ENCODE measurements around the gene PLPP6.
"Not testable (repeated sequence)": the region's sequence is repeated elsewhere in the genome, so short reads cannot be mapped to it uniquely, and the experiment has no call there.

Gene PLPP6

DNA sequence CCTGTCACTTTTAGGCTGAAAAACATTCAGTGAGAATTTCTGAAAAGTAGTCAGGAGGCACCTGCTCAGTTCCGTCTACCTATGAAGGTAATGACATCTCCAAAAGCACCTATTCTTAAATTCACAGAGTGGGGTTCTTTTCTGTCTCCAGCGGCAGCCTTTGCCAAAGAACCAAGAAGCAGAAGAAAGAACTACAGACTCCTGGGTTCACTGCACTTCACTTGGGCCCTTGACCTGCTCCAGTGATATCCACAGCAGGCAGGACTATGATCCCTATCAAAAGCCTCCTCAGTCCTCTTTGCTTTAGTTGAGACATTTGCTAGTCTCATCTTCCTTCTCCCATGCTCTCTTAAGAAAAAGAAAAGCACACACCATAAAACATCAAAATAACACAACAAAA lies 19.7 kb upstream of the PLPP6 start:
- no peak for DNase-seq (ENCODE audit: low read depth in 1 of 2, low spot score in 1 of 2)
- in situ Hi-C loops (cut with HindIII; ENCODE audit: low pct_unique_long_range_greater_than_20kb, low sequenced_read_pairs): no loop called here
- no peak for TF ChIP-seq JUND (IDR thresholded peaks at IDR 0.05; ENCODE audit: low read depth)

DNA sequence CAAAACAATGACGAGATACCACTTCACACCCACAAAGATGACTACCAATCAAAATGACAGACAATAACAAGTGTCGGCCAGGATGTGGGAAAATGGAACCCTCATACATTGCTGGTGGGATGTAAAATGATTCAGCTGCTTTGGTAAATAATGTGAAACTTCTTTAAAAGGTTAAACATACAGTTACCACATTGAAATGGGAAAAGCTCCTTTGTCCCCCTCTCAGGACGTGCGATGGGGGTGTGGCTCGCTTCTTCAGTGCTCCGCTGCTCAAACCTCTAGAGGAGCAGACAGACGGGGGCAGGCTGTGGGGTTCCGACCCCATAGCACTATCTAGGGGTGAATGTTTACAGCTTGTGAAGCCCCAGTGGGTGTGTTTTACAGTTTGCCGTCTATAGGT lies 8.0 kb upstream of the PLPP6 start:
- no peak for TF ChIP-seq JUND (IDR thresholded peaks at IDR 0.05; ENCODE audit: low read depth)
- no peak for DNase-seq (ENCODE audit: low read depth in 1 of 2, low spot score in 1 of 2)
- in situ Hi-C loops (cut with HindIII; ENCODE audit: low pct_unique_long_range_greater_than_20kb, low sequenced_read_pairs): no loop called here

DNA sequence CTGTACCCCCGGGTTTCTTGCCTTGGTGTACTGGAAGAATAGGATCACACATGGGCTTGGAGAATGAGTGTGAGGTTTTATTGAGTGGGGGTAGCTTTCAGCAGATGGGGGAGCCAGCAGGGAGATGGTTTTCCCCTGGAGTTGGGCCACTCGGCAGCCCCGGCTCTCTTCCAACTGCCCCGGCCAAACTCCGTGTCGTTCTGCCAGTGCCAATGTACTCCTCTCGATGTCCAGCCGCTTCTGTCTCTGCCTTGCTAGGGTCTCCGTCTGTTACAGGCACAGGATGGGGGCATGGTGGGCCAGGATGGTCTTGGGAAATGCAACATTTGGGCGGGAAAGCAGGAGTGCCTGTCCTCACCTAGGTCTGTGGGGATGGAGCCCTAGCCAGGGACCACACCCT lies 7.6 kb upstream of the PLPP6 start:
- in situ Hi-C loops (cut with HindIII; ENCODE audit: low pct_unique_long_range_greater_than_20kb, low sequenced_read_pairs): no loop called here
- no peak for DNase-seq (ENCODE audit: low read depth in 1 of 2, low spot score in 1 of 2)
- no peak for TF ChIP-seq JUND (IDR thresholded peaks at IDR 0.05; ENCODE audit: low read depth)

DNA sequence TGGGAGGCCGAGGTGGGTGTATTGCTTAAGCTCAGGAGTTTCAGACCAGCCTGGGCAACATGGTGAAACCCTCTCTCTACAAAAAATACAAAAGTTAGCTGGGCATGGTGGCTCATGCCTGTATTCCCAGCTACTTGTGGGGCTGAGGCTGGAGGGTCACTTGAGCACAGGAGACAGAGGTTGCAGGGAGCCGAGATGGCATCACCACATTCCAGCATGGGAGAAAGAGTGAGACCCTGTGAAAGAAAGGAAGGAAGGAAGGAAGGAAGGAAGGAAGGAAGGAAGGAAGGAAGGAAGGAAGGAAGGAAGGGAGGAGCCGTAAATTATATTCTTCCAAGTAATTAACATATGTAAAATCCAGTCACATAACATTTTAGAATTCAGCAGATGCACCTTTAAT lies 5.9 kb upstream of the PLPP6 start:
- in situ Hi-C loops (cut with HindIII; ENCODE audit: low pct_unique_long_range_greater_than_20kb, low sequenced_read_pairs): not testable (repeated sequence)

DNA sequence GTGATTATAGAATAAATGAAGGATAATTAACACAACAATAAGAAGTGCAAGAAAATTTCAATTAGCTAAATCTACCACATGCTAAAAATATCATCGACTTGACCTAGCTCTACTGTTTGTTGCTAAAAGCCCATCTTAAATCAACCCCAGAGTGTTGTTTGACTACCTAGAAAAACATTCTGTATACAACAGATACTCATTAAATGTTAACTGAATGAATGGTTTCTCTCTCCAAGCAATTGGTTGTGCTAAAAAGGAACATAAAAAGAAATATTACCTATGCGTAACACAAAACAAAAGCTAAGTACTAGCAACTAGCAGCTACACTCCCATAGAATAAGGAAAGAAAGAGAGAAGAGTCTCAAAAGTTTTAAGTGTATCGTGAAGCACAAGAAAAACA lies 5.5 kb upstream of the PLPP6 start:
- in situ Hi-C loops (cut with HindIII; ENCODE audit: low pct_unique_long_range_greater_than_20kb, low sequenced_read_pairs): no loop called here
- no peak for TF ChIP-seq JUND (IDR thresholded peaks at IDR 0.05; ENCODE audit: low read depth)
- no peak for DNase-seq (ENCODE audit: low read depth in 1 of 2, low spot score in 1 of 2)

More for the DNA sequence above, 5.9 kb upstream of the PLPP6 start:
- not testable (repeated sequence) for DNase-seq (ENCODE audit: low read depth in 1 of 2, low spot score in 1 of 2)

DNA sequence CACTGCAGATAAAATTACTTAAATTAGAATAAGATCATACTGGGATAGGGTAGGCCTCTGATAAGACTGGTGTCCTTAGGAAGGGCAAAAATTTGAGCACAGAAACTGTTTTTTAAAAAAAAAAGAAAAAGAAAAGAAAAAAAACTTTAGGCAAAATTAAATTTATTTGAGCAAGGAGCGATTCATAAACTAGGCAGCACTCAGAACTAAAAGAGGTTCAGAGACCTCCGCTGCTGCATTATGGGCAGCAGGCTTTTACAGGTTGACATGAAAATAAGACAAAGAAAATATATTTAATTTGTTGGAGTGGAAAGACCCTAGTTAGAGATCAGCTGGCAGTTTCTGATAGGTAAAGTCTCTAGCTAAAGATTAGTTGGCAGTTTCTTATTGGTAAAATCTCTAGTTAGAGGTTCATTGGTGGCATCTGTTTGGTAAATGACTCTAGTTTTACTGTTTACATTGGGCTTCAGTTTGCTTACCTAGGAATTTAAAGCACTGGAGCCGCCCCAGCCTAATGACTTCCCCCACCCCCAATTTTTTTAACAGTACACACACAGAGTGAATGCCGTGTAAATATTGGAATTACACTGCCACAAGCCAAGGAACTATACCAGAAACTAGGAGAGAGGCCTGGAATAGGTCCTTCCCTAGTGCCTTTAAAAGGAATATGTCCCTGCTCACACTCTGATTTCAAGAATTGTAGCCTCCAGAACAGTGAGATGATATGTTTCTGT lies 4.5 kb upstream of the PLPP6 start:
- peak in 1 of 2 experiments; percentile 24 for DNase-seq (ENCODE audit: low read depth in 1 of 2, low spot score in 1 of 2)
- in situ Hi-C loops (cut with HindIII; ENCODE audit: low pct_unique_long_range_greater_than_20kb, low sequenced_read_pairs): no loop called here
- no peak for TF ChIP-seq JUND (IDR thresholded peaks at IDR 0.05; ENCODE audit: low read depth)

DNA sequence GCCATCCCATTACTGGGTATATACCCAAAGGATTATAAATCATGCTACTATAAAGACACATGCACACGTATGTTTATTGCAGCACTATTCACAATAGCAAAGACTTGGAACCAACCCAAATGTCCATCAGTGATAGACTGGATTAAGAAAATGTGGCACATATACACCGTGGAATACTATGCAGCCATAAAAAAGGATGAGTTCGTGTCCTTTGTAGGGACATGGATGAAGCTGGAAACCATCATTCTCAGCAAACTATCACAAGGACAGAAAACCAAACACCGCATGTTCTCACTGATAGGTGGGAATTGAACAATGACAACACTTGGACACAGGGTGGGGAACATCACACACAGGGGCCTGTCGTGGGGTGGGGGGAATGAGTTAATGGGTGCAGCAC lies 1.4 kb upstream of the PLPP6 start:
- in situ Hi-C loops (cut with HindIII; ENCODE audit: low pct_unique_long_range_greater_than_20kb, low sequenced_read_pairs); DNase-seq (ENCODE audit: low read depth in 1 of 2, low spot score in 1 of 2): not testable (repeated sequence)

DNA sequence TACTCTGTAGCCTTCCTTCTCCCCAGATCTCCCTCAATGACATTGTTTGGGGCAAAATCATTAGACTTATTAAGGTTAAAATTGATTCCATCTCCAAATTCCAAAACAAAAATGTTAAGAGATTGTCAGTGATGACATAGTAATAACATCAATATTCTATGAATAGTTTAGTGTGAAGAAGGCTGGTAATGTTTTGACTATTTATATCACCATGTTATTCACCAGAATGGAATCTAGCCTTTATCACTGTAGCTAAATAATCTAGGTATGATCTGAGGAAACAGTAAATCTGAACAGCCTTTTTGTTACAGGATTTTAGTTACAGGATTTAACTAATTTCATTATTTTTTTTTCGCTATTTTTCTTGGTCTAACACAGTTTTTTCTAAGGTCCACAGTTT lies 929 bp upstream of the PLPP6 start:
- TF ChIP-seq JUND (IDR thresholded peaks at IDR 0.05; ENCODE audit: low read depth): no peak
- in situ Hi-C loops (cut with HindIII; ENCODE audit: low pct_unique_long_range_greater_than_20kb, low sequenced_read_pairs): no loop called here
- DNase-seq (ENCODE audit: low read depth in 1 of 2, low spot score in 1 of 2): no peak

DNA sequence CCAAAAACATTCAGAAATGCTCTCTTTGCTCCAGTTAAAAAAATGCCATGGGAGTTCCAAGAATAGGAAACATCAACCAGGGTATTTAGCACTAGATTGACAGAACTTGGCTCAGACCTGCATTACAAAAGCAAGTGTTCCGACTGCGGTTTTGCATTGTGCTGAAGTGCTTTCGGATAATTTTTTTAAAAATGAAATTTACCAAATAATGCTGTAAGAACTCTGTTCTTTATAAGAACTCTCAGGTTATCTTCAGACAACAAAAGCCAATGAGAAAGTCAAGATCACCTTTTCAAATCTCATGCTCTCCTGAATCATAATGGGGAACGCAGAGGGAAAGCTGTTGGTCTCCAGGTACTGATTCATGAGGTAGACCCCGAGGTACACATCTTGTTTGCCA lies 483 bp upstream of the PLPP6 start:
- no peak for DNase-seq (ENCODE audit: low read depth in 1 of 2, low spot score in 1 of 2)
- in situ Hi-C loops (cut with HindIII; ENCODE audit: low pct_unique_long_range_greater_than_20kb, low sequenced_read_pairs): no loop called here
- TF ChIP-seq JUND (IDR thresholded peaks at IDR 0.05; ENCODE audit: low read depth): no peak

DNA sequence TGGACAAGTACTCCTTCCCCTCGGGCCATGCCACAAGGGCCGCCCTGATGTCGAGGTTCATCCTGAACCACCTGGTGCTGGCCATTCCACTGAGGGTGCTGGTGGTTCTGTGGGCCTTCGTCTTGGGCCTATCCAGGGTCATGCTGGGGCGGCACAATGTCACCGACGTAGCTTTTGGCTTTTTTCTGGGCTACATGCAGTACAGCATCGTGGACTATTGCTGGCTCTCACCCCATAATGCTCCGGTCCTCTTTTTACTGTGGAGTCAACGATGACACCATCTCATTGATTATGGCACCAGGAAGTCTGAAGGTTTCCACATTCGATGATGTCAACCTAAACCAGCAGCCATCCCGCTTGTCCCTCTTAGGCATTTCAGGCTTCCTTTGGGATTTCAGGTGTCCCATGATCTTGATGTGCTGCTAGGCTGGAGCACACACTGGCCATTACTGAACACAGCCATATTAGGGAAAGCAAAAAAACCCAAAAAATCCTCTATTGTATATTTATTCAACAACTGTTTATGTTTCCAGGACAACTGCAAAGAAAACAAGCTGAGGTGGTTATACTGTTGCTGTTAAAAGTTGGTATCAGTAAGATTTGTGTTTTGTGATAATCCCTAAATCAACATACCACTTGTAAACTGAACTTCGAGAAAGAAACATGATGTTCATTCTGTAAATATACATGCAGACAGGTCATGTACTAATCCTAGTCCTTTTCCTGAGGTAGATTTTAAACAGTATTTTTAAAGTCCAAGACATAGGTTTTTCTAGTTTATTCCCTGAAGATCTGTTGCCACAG lies 1.1 kb downstream of the PLPP6 start:
- no peak for DNase-seq (ENCODE audit: low read depth in 1 of 2, low spot score in 1 of 2)
- in situ Hi-C loops (cut with HindIII; ENCODE audit: low pct_unique_long_range_greater_than_20kb, low sequenced_read_pairs): no loop called here
- TF ChIP-seq JUND (IDR thresholded peaks at IDR 0.05; ENCODE audit: low read depth): no peak

DNA sequence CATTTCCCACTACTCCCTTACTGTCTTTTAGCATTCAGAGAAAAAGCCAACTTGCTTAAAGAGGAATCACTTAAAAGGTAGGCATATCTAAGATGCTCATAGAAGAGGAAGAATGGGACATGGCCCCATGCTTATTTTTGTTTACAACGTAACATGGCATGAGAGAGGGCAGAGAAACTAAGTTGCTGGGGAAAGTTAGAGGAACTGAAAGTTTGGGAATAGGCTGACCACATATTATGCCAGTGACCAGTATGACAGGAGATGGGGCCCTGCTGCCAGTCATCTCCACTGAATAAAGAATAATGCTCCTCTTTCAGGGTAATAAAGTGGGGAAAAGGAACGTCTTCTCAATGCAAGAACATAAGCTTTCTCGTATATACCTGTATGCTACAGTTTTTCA lies 1.9 kb downstream of the PLPP6 start:
- in situ Hi-C loops (cut with HindIII; ENCODE audit: low pct_unique_long_range_greater_than_20kb, low sequenced_read_pairs): no loop called here
- TF ChIP-seq JUND (IDR thresholded peaks at IDR 0.05; ENCODE audit: low read depth): no peak
- DNase-seq (ENCODE audit: low read depth in 1 of 2, low spot score in 1 of 2): no peak

DNA sequence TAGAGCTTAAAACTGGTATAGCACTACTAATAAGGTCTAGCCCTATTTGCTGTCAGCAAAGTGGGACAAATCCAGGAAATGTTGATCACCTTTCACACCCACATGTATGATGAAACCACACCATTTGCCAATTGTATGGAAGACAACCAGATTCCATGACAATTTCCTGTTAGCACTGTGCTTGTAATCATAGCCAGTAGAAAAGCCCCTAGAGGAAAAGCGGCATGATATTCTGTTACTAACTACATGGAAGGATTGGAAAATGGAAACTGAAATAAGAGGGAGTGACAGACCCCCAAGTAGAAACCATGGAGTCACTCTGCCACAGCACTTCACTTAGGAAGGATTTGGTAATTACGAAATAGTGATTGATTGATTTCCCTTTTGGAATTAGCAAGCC lies 3.3 kb downstream of the PLPP6 start:
- in situ Hi-C loops (cut with HindIII; ENCODE audit: low pct_unique_long_range_greater_than_20kb, low sequenced_read_pairs): no loop called here
- no peak for TF ChIP-seq JUND (IDR thresholded peaks at IDR 0.05; ENCODE audit: low read depth)
- no peak for DNase-seq (ENCODE audit: low read depth in 1 of 2, low spot score in 1 of 2)

DNA sequence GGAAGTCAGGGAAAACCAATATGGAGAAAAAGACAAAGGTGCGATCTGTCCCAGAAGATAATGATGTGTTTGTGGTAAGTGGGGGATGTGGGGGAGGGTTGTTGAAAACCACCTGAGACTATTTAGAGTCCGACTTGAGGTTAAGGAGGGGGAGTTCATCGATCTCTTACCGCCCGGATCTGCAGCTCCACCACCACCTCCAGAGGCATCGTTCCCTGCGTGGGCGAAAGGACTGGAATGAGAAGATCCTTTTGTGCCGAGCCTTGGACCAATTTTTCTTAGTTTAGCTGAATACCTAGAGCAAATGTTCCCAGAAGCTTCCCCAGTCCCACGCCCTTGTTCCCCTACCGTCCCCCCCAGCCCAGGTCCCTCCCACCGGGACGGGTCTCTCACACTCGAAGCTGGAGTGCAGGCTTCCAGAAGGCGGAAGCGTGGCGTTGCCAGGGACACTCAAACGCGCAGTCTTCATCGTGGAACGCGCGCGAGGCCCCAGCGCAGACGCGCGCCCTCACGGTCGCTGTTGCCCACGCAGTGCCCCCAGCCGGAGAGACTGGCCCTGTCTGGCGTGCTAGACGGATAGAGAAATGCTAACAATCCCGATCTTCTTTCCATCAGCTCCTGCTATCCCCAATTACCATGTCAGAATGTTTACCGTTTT lies 4.1 kb downstream of the PLPP6 start, which contains the start of gene SPATA6L:
TSS of gene SPATA6L (minus strand) at position 439 of the 658 bp plus-strand sequence. CDS start at position 209, 230 bp downstream.
- TF ChIP-seq JUND (IDR thresholded peaks at IDR 0.05; ENCODE audit: low read depth): no peak
- in situ Hi-C loops (cut with HindIII; ENCODE audit: low pct_unique_long_range_greater_than_20kb, low sequenced_read_pairs): no loop called here

More for the DNA sequence above, 4.1 kb downstream of the PLPP6 start, which contains the start of gene SPATA6L:
- peak; percentile 41 to 67 for DNase-seq (ENCODE audit: low read depth in 1 of 2, low spot score in 1 of 2)
